Activated gamma-delta T cell treated with anti-CD3 and anti-CD28 coated beads, Interleukin-2, amount 50 U/mL, for 16 hours (primary cell): ENCODE measurements around the gene COX7B2.
A peak's percentile ranks its signal among the peaks of the same experiment; 100 is the strongest.

Experiments
- DNase-seq: peaks from one replicate; pipeline ENCODE4 v3.0.0-alpha.2; 2020; ENCODE audit warnings: low read depth

The COX7B2 gene

DNA sequence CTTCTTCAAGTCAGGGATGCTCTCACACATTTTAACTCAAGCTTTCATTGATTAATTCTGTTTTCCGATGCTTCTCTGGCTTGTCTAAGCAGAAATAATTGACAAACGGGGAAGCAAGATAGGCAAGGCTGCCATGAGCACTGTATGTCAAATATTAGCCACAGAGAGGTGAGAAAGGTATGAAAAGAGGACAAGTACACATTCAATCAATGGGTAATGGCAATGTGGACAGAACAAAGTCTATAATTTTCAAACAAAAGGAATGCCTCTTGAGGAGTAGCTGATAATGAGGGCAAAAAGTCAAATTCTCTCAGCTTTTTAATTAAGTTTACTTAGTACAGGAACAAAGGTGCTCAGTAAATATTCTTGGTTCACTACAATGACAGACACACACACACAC, 19.6 kb downstream of the COX7B2 start:
- DNase-seq, result no peak

DNA sequence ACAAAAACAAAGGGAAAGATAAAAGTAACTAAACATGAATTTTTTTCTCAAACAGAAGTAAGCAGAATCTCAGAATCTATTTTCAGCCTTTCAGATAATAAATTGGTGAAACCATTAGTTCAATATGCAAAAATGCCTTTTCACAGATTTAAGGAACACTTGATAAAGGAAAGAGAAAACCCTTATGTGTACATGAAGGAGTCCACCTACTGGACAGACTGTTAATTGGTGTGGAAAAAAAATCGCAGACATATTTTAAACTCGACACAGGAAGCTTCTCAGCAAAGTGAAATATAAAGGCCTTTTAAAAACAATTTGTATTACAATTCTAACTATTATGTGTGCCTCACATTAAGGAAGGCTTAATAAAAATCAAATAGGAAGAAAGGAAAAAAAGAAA, 22.3 kb downstream of the COX7B2 start:
- no peak for DNase-seq

DNA sequence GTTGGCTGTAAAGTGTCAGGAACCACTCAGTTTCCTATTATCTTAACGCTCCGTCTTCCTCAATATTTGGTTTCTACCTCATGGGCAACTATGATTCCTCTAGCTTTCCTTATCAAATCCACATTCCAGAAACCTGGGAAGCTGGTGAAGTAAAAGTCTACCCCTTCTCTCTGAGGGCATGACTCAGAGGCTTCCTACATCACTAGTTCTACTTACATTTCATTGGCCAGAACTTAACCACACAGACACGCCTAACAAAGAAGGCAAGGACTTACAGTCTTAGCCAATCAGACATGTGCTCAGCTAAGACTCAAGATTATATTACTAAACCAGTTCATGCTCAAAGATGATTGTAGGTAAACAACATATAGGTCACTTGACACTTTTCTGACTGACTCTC, 30.4 kb downstream of the COX7B2 start:
- no peak for DNase-seq

DNA sequence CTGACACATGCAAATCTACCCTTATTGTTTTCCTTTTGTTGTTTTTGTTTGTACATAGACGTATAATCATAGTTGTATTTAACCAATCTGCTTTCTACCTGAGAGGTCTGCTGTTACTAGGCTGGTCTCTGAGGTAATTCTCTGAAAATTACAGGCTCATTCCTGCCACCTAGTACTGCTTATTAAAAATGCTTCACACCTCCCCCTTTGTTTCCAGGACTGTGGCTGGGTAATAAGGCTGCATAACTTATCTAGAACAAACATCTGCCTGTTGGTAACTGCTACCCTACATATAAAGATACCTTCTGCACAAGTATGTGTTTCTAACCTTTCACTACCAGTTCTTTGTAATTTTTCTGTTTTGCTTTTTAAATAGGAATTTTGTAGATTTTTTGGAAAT, 34.2 kb downstream of the COX7B2 start:
- DNase-seq, result no peak

DNA sequence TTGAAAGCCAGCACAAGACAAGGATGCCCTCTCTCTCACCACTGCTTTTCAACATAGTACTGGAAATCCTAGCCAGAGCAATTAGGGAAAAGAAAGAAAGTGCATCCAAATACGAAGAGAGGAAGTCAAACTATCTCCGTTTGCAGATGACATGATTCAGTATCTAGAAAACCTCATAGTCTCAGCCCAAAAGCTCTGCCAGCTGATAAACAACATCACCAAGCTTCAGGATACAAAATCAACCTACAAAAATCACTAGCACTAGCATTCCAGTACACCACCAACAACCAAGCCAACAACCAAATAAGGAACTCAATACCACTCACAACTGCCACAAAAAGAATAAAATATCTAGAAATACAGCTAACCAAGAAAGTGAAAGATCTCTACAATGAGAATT, 38.6 kb downstream of the COX7B2 start:
- DNase-seq, result no peak

- DNase-seq, result no peak
Measured at GRCh38 chr4:46856333-46856732, 52.7 kb downstream of the COX7B2 start.

- no peak for DNase-seq
Measured at GRCh38 chr4:46852800-46853199, 56.2 kb downstream of the COX7B2 start.

DNA sequence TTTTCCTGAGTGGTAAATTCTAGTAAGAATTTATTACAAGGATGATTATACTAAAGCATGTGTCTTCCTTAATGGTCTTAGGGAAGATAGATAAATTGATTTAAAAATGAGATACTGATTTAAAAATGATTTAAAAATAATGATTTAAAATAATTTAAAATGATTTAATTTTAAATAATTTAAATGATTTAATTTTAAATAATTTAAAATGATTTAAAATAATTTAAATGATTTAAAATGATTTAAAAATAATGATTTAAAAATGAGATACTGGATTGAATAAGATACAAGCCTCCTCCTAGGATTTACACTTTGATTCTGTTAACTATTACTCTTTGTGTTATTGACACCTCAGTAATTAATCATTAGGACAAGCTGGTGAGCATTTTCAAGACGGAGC, 59.0 kb downstream of the COX7B2 start:
- no peak for DNase-seq

- peak; percentile 5 for DNase-seq
Measured at GRCh38 chr4:46844325-46844917, 64.6 kb downstream of the COX7B2 start.

DNA sequence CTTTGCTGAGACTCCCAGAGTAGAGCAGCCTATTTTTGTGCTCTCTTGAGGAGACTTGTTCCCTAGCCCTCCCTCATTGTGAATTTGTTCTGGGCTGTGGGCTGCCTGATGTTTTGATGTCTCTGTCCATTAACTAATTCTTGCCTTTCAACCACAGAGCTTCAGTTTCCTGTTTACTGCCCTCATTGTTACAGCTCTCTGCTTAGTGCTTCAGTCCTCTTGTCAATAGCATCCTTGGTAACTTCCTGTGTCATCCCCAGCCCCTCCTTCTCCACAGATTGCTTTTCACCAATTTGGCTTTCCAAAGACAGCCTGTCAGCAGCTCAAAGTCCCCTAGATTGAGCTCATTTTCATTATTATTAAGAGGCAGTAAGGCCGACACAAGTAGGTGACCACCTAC, 69.9 kb downstream of the COX7B2 start:
- no peak for DNase-seq

- no peak for DNase-seq
Measured at GRCh38 chr4:46837639-46838038, 71.4 kb downstream of the COX7B2 start.

- DNase-seq, result no peak
Measured at GRCh38 chr4:46836584-46836983, 72.5 kb downstream of the COX7B2 start.

GRCh38 chr4:46830971-46831454, 78.0 kb downstream of the COX7B2 start:
- no peak for DNase-seq

- DNase-seq, result no peak
Measured at GRCh38 chr4:46820154-46820553, 88.9 kb downstream of the COX7B2 start.

DNA sequence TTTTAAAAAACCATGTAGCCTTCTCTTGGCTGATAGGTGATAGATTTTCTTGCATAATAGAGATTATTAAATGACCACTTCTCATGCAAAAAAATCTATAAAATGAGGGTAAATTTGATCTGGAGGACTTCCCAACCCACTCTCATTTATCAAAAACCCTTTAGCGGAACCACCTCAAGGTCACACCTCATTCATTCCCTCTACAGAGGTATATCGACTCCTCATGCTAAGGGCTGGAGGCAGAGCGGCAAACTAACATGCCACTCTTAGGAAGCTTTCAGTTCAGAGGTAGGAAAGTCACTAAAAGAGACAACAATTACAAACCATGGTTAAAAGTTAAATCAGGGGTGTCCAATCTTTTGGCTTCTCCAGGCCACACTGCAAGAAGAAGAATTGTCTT, 90.0 kb downstream of the COX7B2 start:
- DNase-seq, result no peak

DNA sequence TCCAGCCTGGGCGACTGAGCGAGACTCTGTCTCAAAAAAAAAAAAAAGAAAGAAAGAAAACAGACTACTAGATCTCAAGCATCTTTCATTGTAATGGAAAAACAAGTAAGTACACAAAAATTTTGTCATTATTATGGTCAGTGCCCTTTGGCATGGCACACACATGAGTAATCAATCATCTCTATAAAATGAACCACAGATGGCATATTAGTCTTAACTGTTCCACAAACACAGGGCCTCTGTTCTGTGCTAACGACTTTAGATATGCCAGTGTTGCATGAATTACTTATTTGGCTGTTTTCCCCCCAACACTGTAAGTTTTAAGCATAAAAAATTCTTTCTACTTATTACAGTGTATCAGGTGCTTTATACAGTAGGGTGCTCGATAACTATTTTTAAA, 90.4 kb downstream of the COX7B2 start:
- DNase-seq, result no peak

- no peak for DNase-seq
Measured at GRCh38 chr4:46817806-46818205, 91.2 kb downstream of the COX7B2 start.

GRCh38 chr4:46804781-46805413, 104.1 kb downstream of the COX7B2 start:
- DNase-seq, result no peak

DNA sequence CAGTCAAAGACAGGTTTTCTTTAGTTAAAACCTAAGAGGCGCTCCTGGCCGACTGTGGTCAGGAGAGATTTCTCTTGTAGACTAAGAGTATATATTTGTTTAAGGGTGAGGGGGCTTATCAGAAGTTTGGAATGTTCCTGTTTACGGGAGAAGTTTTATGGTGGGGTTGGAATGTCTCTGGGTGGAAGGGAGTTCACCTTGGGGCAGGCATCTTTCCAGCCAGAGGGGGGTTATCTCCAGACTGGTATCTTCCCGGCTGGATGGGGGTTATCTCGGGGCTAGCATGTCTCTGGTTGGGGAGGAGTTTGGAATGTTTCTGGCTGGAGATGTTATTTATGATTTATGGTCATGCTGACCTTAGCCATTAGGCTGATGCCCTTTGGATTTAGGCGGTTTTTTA, 116.0 kb downstream of the COX7B2 start:
- no peak for DNase-seq

- no peak for DNase-seq
Measured at GRCh38 chr4:46781434-46782092, 127.5 kb downstream of the COX7B2 start.

DNA sequence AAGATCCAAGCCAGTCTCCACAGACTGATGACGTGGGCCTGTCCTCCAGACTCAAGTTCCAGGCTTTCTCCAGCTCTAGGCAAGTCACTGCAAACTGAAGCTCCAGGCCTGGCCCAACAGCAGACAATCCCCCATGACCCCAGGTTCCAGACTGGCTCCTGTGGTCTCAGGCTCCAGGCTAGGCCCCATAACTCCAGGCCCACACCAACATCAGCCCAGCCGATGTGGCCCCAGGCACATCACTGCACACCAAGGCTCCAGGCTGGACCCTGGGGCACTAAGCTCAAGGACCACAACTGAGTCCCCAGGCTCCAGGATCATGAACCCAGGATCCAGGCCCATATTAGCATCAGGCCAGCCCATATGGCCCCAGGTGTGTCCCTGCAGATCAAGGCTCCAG, 143.6 kb downstream of the COX7B2 start:
- no peak for DNase-seq

DNA sequence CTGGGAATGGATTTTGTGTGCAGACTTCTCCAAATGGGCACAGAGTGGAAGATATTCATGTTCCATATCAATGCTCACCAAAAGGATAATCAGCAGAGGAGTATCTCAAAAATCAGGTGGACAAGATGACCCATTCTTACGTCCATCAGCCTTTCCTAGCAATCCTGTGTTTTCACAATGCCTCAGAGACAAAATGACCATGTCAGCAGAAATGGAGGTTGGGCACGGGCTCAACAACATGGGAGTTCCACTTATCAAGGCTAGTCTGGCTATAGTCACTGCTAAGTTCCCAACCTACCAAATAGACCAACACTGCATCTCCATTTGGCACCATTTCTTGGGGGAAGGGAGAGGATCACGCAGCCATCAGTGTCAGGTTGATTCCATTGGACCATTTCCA, 179.0 kb downstream of the COX7B2 start:
- no peak for DNase-seq

GRCh38 chr4:46720055-46720454, 189.0 kb downstream of the COX7B2 start:
- no peak for DNase-seq

DNA sequence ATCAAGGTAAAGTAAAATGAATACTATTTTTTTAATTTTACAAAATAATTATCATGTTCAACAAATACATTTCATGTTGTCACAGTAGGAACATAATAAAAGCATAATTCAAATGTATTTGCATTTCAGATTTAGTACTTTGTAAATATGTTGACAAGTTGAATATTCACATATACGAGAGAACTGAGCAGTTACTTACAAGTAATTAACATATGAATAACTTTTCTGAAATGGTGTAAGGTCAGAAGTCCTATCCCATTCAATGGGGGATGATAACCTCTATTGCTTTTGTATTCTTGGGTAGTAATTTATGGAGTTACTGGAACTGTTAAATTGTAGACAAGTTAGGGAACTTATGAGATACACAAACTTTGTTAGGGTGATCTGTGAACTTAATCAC, 191.1 kb downstream of the COX7B2 start:
- DNase-seq, result no peak
